ENCODE results near the gene ARHGAP26. TPM values are rescaled to one million over a fixed set of nuclear protein-coding genes. Genes with fewer than 3 reads are reported as not detected.

ARHGAP26 gene
- total RNA-seq, 4 donors from 2014 or later = 35.0 to 72.2 (median 44.0) TPM

DNA sequence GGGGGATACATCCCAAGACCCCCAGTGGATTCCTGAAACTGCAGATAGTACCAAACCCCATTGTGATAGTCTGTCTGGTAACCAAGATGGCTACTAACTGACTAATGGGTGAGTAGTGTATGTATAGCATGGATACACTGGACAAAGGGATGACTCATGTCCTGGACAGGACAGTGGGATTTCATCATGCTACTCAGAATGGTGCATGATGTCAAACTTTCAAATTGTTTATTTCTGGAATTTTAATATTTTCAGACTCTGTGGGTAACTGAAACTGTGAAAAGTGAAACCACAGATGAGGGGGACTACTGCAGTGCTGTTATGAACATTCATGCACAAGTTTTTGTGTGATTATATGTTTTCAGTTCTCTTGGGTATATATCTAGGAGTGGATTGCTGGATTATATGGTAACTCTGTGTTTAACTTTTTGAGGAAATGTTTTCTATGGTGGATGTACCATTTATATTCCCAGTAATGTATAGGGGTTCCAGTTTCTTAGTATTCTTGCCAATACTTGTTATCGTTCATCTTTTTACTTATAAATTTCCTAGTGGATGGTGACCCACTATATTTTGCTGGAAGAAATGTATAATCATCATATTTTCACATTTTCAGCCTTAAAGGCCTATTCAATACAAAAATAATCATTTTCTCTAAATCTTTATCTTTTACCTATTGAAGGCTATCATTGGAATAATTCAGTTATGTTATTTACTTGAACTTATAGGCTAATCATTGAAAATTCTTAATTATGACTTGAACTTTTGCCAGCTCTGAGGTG is 492.4 kb downstream of the ARHGAP26 start:
- TF ChIP-seq, protein P1, sequence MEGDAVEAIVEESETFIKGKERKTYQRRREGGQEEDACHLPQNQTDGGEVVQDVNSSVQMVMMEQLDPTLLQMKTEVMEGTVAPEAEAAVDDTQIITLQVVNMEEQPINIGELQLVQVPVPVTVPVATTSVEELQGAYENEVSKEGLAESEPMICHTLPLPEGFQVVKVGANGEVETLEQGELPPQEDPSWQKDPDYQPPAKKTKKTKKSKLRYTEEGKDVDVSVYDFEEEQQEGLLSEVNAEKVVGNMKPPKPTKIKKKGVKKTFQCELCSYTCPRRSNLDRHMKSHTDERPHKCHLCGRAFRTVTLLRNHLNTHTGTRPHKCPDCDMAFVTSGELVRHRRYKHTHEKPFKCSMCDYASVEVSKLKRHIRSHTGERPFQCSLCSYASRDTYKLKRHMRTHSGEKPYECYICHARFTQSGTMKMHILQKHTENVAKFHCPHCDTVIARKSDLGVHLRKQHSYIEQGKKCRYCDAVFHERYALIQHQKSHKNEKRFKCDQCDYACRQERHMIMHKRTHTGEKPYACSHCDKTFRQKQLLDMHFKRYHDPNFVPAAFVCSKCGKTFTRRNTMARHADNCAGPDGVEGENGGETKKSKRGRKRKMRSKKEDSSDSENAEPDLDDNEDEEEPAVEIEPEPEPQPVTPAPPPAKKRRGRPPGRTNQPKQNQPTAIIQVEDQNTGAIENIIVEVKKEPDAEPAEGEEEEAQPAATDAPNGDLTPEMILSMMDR (IDR thresholded peaks at IDR 0.05; ENCODE audit: low read depth) = no peak

DNA sequence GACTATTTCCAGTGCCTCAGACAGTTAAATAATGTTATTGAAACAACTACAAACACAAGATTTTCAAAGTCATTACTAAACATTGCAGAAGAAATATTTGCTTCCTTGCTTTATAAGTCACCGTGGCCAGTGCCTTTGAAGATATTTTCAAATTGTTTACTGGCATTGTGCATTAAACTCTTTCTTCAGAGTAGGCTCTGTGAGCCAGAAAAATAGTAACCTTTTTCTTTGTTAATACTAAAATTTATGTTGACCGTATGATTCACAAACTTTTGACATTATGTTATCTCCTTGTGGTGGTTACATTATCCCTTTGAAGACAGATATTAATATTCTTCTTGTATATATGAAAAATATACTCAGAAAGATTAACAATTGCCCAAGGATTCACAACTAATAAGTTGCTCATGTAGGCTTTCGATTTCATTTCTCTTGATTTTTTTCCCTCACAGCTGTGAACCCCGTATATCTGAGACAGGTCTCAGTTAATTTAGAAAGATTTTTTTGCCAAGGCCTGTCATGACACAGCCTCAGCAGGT is 493.2 kb downstream of the ARHGAP26 start:
- TF ChIP-seq, protein P1 (IDR thresholded peaks at IDR 0.05; ENCODE audit: low read depth) = no peak

DNA sequence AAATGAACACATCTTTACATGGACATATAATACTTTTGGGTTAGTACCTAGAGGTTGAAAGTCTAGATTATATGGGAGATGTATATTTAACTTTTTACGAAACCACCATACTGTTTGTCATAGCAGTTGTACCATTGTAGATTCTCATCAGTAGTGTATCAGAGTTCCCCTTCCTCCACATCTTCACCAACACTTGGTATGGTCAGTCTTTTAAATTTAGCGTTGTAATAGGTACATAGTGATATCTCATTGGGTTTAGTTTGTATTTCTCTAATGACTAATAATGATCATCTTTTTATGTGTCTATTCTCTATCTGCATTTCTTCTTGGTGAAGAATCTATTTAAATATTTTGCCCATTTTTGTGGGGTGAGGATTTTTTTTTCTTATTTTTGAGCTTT is 495.8 kb downstream of the ARHGAP26 start:
- TF ChIP-seq, protein P1 (IDR thresholded peaks at IDR 0.05; ENCODE audit: low read depth) = no peak

DNA sequence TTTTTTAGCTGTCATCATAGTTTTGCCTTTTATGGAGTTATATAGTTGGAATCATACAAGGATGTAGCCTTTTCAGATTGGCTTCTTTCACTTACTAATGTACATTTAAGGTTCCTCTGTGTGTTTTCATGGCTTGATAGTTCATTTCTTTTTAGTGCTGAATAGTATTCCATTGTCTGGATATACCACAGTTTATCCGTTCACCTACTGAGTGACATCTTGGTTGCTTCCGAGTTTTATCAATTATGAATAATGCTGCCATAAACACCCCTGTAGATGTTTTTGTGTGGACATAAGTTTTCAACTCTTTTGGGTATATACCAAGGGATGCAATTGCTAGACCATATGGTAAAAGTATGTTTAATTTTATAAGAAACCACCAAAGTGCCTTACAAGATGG is 497.0 kb downstream of the ARHGAP26 start:
- TF ChIP-seq, protein P1 (IDR thresholded peaks at IDR 0.05; ENCODE audit: low read depth) = no peak

DNA sequence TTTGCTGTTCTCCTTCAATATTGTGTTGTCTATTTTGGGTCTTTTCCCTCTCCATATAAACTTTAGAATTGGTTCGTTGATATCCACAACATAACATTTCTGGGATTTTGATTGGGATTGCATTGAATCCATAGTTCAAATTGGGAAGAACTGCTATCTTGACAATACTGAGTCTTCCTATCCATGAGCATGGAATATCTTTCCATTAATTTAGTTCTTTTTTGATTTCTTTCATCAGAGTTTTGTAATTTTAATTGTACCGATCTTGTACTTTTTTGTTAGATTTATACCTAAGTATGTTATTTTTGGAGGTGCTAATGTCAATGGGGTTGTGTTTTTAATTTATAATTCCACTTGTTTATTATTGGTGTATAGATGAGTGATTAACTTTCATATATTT is 498.2 kb downstream of the ARHGAP26 start:
- TF ChIP-seq, protein P1 (IDR thresholded peaks at IDR 0.05; ENCODE audit: low read depth) = no peak

DNA sequence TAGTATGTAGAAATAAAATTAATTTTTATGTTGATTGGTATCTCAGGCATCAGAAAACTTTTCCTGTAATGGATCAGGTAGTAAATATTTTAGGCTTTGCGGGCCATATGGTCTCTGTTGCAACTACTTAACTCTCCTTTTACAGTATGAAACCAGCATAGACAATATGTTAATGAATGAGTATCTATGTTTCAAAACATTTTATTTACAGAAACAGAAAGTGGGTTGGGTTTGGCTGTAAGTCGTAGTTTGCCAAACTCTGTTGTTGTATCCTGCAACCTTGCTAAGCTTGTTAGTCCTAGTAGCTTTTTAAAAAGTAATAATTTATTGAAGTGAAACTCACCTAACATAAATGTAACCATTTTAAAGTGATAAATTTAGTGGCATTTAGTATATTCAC is 501.3 kb downstream of the ARHGAP26 start:
- TF ChIP-seq, protein P1 (IDR thresholded peaks at IDR 0.05; ENCODE audit: low read depth) = no peak

DNA sequence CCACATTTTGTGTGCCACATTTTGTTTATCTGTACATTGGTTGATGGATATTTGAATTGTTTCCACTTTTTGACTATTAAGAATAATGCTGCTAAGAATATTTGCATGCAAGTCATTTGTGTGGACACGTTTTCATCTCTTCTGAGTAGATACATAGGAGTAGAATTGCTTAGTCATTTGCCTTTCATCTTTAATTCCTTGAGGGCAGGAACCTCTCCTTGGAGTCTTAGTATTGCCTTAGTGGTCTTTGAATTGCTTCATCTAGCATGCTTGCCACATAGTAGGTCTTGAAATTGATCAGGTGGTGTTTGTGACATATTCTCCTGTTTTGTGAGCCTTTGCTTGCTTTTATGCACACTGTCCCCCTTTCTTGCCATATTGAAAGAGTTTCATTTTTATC is 504.8 kb downstream of the ARHGAP26 start:
- TF ChIP-seq, protein P1 (IDR thresholded peaks at IDR 0.05; ENCODE audit: low read depth) = no peak
